Myocyte (in vitro differentiated cells): ENCODE results near the gene IKZF1. TPM values are rescaled to one million over a fixed set of nuclear protein-coding genes. Genes with fewer than 3 reads are reported as not detected.

Experiments used
- DNase-seq: peaks from one replicate; pipeline ENCODE4 v3.0.0-alpha.2; 2012; ENCODE audit warnings: low read depth
- total RNA-seq: library from RNA; depleted of rRNA; stranded (reverse); fragments of >200 nt; gene quantifications from 2 replicates; pipeline ENCODE4 v1.2.3, GENCODE V29; 2014

IKZF1 gene
- total RNA-seq, 1 donor from 2014 or later: not detected

- no peak for DNase-seq
Observed at GRCh38 chr7:50352751-50353150, 48.2 kb downstream of the IKZF1 start.

DNA sequence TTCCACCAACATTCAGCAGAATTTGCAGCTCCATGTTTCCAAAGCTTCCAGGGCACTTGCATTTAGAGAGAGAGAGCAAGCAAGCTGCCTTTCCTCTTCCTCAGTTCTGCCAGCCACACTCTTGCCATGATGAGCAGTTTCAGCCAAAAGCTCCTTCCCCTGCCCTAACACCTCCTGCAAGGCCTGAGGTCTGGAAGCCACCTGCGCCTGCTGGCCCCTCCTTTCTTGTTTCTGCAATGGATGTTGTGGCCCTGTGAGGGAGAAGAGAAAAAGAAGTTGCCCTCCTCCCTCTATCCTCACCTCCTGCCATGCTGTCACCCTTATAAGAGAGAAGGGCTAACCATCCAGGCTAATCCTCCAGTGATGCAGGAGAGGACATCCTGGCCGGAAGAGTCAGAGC, 48.7 kb downstream of the IKZF1 start:
- DNase-seq: no peak

DNA sequence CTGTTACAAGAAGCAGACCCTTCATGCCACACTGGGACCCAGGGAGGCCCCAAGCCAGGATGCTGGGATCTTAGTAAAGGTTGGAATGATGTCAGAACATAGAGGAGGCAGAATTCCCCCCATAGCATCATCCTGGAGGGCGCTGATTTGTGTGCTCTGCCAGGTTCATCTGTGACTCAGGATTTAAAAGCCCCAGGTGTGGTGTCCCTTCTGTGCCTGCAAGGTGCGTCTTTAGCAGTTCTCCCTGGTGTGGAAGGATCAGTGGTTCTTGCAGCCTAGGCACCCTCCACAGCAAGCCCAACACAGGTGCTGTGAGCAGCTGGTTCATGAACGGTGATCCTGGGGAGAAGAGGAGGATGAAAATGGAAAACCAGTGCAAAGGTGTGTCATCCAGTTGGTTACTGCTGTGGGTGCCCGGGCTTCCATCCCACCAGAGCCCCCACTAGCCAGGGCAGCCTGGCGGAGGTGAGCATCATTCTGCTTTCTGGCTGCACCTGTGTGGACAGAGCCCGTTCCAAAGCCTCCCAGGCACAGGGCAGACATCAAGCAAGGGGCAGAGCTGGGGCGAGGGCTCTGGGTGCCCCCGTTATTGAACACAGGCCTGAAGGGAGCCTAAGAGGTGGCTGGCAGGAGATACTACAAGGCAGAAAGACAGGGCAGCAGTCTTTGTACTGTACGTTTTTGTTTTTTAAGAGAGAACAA, 49.5 kb downstream of the IKZF1 start:
- DNase-seq: no peak

- DNase-seq: no peak
Observed at GRCh38 chr7:50355817-50356178, 51.3 kb downstream of the IKZF1 start.

- no peak for DNase-seq
Observed at GRCh38 chr7:50356212-50356944, 51.9 kb downstream of the IKZF1 start.

GRCh38 chr7:50356945-50357268, 52.4 kb downstream of the IKZF1 start:
- no peak for DNase-seq

DNA sequence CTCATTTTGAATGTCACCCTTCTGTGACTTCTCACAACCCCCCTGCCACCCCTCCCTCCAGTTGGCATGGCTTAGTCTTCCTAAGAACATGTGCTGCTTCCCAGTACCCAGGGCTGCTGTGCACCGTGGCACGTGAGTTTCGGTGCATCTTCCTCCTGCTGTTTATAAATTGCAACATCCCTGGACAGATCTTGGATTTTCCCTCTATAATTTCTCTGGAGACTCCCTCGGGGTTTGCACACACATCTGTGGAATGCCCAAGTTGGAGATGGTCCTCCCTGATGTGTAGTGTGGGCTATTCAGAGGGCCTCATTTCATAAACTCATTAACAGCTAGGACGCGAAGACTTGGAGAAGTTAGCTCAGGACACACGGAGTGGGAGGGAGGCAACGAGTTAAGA, 52.9 kb downstream of the IKZF1 start:
- DNase-seq: no peak

GRCh38 chr7:50358041-50358705, 53.7 kb downstream of the IKZF1 start:
- no peak for DNase-seq

DNA sequence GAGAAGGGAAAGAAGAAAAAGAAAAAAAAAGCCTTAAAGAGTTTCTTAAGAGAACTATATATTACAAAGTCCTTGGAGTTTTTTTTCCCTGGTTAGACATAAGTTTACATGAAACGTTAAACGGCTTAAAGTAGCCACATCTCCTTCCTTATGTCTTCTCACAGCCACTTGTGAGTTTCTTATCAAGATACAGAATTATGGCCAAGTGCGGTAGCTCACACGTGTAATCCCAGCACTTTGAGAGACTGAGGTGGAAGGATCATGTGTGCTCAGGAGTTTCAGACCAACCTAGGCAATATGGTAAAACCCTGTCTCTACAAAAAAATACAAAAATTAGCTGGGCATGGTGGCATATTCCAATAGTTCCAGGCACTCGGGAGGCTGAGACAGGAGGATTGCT, 54.3 kb downstream of the IKZF1 start:
- DNase-seq: no peak

GRCh38 chr7:50359258-50359994, 54.9 kb downstream of the IKZF1 start:
- DNase-seq: no peak

GRCh38 chr7:50359995-50360925, 55.7 kb downstream of the IKZF1 start:
- peak; percentile 18 for DNase-seq

DNA sequence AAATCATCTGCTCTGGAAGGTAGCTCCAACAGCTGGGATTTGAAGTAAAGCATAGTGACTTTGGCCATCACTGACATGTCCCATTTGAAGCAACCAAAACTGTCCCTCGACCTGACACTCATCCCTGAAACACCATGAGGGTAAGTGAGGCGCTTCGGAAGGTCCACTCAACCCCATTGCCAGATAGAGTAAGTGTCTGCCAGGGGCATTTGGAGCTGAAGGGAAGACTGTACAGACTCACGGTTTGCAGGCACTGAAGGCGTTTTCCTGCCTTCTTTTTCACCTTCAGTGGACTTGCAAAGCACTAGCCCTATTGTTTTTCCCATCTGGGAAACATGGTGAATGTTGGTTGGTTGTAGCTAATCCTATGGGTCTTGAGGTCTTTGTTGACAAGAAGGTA, 57.6 kb downstream of the IKZF1 start:
- no peak for DNase-seq

GRCh38 chr7:50362712-50363282, 58.3 kb downstream of the IKZF1 start:
- DNase-seq: no peak

- DNase-seq: no peak
Observed at GRCh38 chr7:50363327-50364060, 59.0 kb downstream of the IKZF1 start.

DNA sequence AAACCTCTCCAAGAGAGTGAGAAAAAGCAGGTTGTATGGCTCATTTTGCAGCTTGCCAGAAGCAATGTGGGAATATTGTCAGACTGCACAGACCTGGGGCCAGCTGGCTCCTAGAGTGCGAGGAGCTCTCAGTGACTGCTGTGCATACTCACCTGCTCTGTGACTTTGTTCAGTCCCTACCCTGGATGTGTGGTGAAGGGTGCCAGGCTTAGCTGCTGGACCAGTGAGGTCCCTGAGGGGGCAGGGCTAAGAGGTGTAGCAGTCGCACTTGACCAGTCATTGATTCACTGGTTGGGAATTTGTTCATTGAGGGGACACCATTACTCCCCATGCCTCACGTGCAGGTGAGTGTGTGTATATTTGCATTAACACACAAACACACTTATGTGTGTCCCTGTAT, 60.1 kb downstream of the IKZF1 start:
- no peak for DNase-seq

- no peak for DNase-seq
Observed at GRCh38 chr7:50366311-50366710, 61.8 kb downstream of the IKZF1 start.

GRCh38 chr7:50367100-50367499, 62.6 kb downstream of the IKZF1 start:
- no peak for DNase-seq

GRCh38 chr7:50367570-50367969, 63.1 kb downstream of the IKZF1 start:
- no peak for DNase-seq

GRCh38 chr7:50368366-50368765, 63.9 kb downstream of the IKZF1 start:
- DNase-seq: no peak
